B cell (primary cell): Measurements from ENCODE around the gene MED12L.

Source experiments
- CTCF ChIP-seq: fragments of 200-600 bp; IDR thresholded peaks from one replicate; pipeline ENCODE4 v1.8.0; 2022; ENCODE audit warnings: antibody characterized with exemption, mild to moderate bottlenecking
- EZH2 ChIP-seq: IDR thresholded peaks from 2 replicates; pipeline ENCODE4 v1.6.1; 2012; ENCODE audit warnings: borderline replicate concordance, low read depth, mild to moderate bottlenecking, moderate library complexity, low read length; ENCODE audit not compliant: insufficient read depth, poor library complexity, severe bottlenecking

- peak; percentile 91 for TF ChIP-seq CTCF
- TF ChIP-seq EZH2 = no peak
These were observed 142.6 kb downstream of the MED12L start for GRCh38 chr3:151227807-151228665.
